HL-60 (cell line): Measurements from ENCODE around the gene INAVA.

Experiments
- CTCF ChIP-seq: IDR thresholded peaks from one replicate; pipeline ENCODE4 v1.5.1; 2011; ENCODE audit warnings: low read length, control low read depth, inconsistent platforms; ENCODE audit not compliant: insufficient read depth
- GABPA ChIP-seq: IDR thresholded peaks from 2 replicates; pipeline ENCODE4 v1.6.1; 2012; ENCODE audit warnings: low read depth
- POLR2AphosphoS5 ChIP-seq: IDR thresholded peaks from 2 replicates; pipeline ENCODE4 v1.6.1; 2012; ENCODE audit warnings: low read depth
- TF ChIP-seq, protein P1 (sequence below): IDR thresholded peaks from 2 replicates; pipeline ENCODE4 v1.6.1; 2012; ENCODE audit warnings: low read depth; ENCODE audit not compliant: insufficient replicate concordance

- TF ChIP-seq CTCF (no peak), POLR2AphosphoS5 (no peak), GABPA (no peak)
- TF ChIP-seq, protein P1, sequence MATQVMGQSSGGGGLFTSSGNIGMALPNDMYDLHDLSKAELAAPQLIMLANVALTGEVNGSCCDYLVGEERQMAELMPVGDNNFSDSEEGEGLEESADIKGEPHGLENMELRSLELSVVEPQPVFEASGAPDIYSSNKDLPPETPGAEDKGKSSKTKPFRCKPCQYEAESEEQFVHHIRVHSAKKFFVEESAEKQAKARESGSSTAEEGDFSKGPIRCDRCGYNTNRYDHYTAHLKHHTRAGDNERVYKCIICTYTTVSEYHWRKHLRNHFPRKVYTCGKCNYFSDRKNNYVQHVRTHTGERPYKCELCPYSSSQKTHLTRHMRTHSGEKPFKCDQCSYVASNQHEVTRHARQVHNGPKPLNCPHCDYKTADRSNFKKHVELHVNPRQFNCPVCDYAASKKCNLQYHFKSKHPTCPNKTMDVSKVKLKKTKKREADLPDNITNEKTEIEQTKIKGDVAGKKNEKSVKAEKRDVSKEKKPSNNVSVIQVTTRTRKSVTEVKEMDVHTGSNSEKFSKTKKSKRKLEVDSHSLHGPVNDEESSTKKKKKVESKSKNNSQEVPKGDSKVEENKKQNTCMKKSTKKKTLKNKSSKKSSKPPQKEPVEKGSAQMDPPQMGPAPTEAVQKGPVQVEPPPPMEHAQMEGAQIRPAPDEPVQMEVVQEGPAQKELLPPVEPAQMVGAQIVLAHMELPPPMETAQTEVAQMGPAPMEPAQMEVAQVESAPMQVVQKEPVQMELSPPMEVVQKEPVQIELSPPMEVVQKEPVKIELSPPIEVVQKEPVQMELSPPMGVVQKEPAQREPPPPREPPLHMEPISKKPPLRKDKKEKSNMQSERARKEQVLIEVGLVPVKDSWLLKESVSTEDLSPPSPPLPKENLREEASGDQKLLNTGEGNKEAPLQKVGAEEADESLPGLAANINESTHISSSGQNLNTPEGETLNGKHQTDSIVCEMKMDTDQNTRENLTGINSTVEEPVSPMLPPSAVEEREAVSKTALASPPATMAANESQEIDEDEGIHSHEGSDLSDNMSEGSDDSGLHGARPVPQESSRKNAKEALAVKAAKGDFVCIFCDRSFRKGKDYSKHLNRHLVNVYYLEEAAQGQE = no peak
Measured at GRCh38 chr1:200929530-200930278, 35.0 kb downstream of the INAVA start.
